ENCODE data around the gene INSYN1. TPM values are rescaled to one million over a fixed set of nuclear protein-coding genes. Genes with fewer than 3 reads are reported as not detected.

Gene INSYN1, protein sequence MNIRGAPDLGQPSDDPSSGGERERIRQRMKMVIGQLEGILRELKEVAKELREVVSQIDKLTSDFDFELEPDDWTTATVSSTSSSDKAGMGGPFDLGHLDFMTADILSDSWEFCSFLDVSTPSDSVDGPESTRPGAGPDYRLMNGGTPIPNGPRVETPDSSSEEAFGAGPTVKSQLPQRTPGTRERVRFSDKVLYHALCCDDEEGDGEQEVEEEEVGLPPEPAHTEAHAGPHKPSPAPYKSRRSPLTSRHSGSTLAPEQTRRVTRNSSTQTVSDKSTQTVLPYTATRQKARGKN
- total RNA-seq: 10 to 100 TPM in 1 of 2 donors, 1 to 10 TPM in 1; 4.8 to 12.7 TPM
- 1 to 10 TPM; 3.4 to 5.6 TPM for polyA plus RNA-seq
- long read RNA-seq, donor 1, partial matches to known transcripts: 0 of 1 reads
- long read RNA-seq, donor 1, other reads (novel, unspliced or antisense): 1 of 1 reads
- long read RNA-seq, donor 2, full-length matches to known transcripts: 6 of 9 reads
- long read RNA-seq, donor 2, partial matches to known transcripts: 1 of 9 reads
- long read RNA-seq, donor 2, other reads (novel, unspliced or antisense): 2 of 9 reads

DNA sequence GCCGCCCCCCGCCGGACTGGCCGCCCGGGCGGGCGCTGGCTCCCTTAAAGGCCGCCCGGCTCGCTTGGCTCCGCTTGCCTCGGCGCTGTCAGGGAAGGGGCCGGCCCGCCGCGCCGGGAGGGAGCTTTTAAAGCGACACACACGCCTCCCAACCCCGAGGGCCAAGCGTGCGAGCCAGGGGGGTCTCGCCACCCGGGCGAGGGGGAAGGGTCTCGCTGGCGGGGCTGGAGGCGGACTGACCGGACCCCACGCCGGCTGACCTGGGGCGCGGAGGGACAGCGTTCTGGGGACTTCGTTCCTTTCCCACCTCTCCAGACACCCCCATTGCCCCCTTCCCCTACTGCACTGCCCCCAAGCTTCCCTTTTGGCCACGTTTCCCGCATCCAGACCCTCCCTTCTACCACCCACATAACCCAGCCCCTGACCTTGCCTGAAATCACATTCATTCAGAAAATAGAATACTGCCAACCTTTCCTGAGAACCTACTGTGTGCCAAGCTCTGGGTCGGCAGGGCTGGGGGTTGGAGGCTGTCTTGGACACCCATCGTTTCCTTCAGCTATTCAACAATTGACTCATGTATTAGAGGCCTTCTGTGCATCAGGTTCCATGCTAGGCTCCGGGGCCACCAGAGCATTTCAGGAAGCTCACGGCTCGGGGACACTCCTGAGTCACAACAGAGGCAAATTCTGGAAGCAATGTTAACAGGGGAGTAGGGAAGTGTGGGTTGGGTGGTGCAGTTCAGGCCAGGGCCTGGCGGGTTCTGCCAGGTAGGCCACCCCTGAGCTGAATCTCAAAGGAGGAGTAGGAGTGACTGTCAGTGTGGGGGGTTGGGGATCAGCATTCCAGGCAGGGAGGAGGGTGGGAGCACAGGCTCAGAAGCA is at the start of gene INSYN1:
TSS of gene INSYN1 (minus strand) at position 102 of the 881 bp plus-strand sequence. CDS start 2,221 bp downstream, outside the sequence.
- Histone ChIP-seq H3K9me3 (ENCODE audit: control insufficient read depth, low read length) (no peaks in the 10 kb centered on the region), H3K4me1 (ENCODE audit: control insufficient read depth in 1 of 2, insufficient read depth in 2 of 2, low read length in 2 of 2) (no peaks in the 10 kb centered on the region), H3K4me3 (ENCODE audit: low read length in 2 of 2) (peak within 1 kb of the TSS; percentile 15 to 76), H3K36me3 (ENCODE audit: control insufficient read depth in 1 of 2, insufficient read depth in 2 of 2, low read length in 1 of 2) (no peaks in the 10 kb centered on the region), H3K27ac (ENCODE audit: low read depth in 1 of 2, low read length in 2 of 2) (no peak within 1 kb of the TSS), H3K27me3 (ENCODE audit: control insufficient read depth in 1 of 2, insufficient read depth in 2 of 2, low read length in 1 of 2) (no peaks in the 10 kb centered on the region)
- peak in 1 of 2 donors; percentile 84 for DNase-seq
- intact Hi-C loops (cut with DNase I): loop anchor here in 1 of 2 donors (5.0 kb wide), 1 partner anchor 49 kb away; no protein-coding TSS in a partner anchor
- peak; percentile 39 for ATAC-seq (ENCODE audit: low FRiP score)
- 9 to 12% methylated on average over 30 to 44 of the region's 44 CpGs for WGBS, 2 donors

DNA sequence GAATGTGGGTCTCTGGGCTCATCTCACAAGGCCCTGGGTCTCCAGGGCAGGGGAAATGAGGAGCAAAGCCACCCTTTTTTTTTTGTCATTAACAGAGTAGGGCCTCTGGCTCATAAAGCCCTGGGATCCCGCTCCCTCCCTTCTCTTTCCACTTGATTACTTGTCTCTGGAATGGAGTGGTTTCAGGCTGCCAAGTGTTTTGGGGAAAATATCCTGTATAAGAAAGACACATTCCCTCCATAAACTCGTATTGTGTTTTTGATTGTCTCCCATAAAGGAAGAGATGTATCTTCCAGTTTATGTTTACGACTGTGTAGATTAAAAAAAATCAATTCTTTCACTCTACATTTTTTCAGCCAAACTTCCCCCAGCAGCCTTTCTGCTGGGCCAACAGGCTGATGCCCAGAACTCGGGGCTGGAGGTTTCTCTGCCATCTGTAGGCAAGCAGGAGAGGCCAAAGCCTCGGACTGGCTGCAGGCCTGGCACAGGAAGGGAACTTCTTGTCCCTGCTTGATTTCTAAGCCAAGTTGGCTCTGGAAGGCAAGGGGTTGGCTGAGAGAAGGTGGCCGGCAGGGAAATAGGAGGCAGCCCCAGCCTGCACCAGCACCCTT is 49.4 kb upstream of the INSYN1 start:
- DNase-seq (peak; percentile 73 to 81), ATAC-seq (ENCODE audit: low FRiP score) (peak; percentile 63)
- 4 to 6% methylated on average over 6 of the region's 6 CpGs for WGBS, 2 donors
- intact Hi-C loops (cut with DNase I): loop anchor here in 1 of 2 donors (5.0 to 10.0 kb wide), 2 partner anchors 50 to 102 kb away; partner anchors contain the start of gene INSYN1
- Histone ChIP-seq H3K4me3 (ENCODE audit: low read length in 2 of 2) (no peak overlapping the region), H3K27ac (ENCODE audit: low read depth in 1 of 2, low read length in 2 of 2) (peak overlapping the region; percentile 71 to 94), H3K27me3 (ENCODE audit: control insufficient read depth in 1 of 2, insufficient read depth in 2 of 2, low read length in 1 of 2) (no peaks in the 10 kb centered on the region), H3K9me3 (ENCODE audit: control insufficient read depth, low read length) (no peaks in the 10 kb centered on the region), H3K36me3 (ENCODE audit: control insufficient read depth in 1 of 2, insufficient read depth in 2 of 2, low read length in 1 of 2) (no peaks in the 10 kb centered on the region), H3K4me1 (ENCODE audit: control insufficient read depth in 1 of 2, insufficient read depth in 2 of 2, low read length in 2 of 2) (peaks cover 0 to 10% of the 10 kb centered on the region in 2 donors)

DNA sequence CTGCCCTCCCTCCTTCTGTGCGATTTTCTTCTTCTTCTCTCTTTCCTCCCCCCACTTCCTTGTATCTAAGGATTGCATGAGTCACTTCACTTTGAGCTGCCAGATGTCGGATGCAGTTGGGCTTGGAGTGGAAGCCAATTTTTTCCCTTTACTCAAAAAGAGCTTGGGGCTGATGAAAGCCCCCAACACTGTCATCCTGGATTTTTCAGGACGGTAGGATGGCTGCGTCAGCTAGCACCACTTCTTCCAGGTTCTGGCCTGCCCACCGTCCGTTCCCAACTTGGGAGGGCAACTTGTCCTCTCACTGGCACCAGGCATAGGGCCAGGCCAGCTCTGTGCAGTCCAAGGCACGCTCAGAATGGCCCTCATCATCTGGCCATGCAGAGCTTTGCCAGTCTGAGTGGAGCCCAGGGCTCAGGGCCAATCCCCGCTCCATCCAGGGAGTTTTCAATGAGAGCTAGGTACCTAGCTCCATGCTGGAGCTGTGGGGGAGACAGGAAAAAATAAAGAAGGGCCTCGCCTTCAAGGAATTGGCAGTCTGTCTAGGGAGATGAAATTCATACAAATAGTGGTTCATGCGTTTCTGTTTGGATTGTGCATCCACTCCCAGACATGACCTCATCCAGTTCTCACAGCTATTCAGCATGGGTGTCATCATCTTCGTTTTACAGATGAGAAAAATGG is 47.7 kb upstream of the INSYN1 start:
- Histone ChIP-seq H3K4me3 (ENCODE audit: low read length in 2 of 2) (no peak overlapping the region), H3K4me1 (ENCODE audit: control insufficient read depth in 1 of 2, insufficient read depth in 2 of 2, low read length in 2 of 2) (peaks cover 0 to 10% of the 10 kb centered on the region in 2 donors), H3K27me3 (ENCODE audit: control insufficient read depth in 1 of 2, insufficient read depth in 2 of 2, low read length in 1 of 2) (no peaks in the 10 kb centered on the region), H3K9me3 (ENCODE audit: control insufficient read depth, low read length) (no peaks in the 10 kb centered on the region), H3K27ac (ENCODE audit: low read depth in 1 of 2, low read length in 2 of 2) (peak overlapping the region; percentile 71 to 94), H3K36me3 (ENCODE audit: control insufficient read depth in 1 of 2, insufficient read depth in 2 of 2, low read length in 1 of 2) (no peaks in the 10 kb centered on the region)
- DNase-seq: peak; percentile 79 to 89
- peak; percentile 71 for ATAC-seq (ENCODE audit: low FRiP score)
- intact Hi-C loops (cut with DNase I): loop anchor here in 1 of 2 donors (5.0 to 10.0 kb wide), 2 partner anchors 49 to 104 kb away; partner anchors contain the start of gene INSYN1
- 2 to 4% methylated on average over 11 of the region's 11 CpGs for WGBS, 2 donors

DNA sequence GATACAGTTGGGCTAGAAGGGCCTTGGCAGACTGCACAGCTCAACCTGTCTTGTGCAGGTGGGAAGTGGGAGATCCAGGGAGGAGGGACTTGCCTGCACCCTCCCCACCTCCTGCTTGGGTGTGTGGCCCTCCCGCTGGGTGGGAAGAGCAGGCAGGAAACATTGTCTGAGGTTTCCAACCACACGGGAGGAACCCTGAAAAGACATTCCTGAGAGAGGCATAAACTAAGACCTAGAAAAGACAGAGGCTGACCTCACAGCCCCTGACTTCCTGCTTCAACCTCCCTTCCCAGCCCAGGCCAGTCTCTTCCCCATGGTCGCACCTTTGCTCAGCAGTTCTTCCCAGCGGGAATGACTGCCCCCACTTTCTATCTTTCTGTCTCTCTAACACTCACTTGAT is 46.3 kb upstream of the INSYN1 start:
- 68 to 81% methylated on average over 4 of the region's 4 CpGs for WGBS, 2 donors
- Histone ChIP-seq H3K27ac (ENCODE audit: low read depth in 1 of 2, low read length in 2 of 2) (no peak overlapping the region), H3K27me3 (ENCODE audit: control insufficient read depth in 1 of 2, insufficient read depth in 2 of 2, low read length in 1 of 2) (no peaks in the 10 kb centered on the region), H3K4me3 (ENCODE audit: low read length in 2 of 2) (no peak overlapping the region), H3K9me3 (ENCODE audit: control insufficient read depth, low read length) (no peaks in the 10 kb centered on the region), H3K36me3 (ENCODE audit: control insufficient read depth in 1 of 2, insufficient read depth in 2 of 2, low read length in 1 of 2) (no peaks in the 10 kb centered on the region), H3K4me1 (ENCODE audit: control insufficient read depth in 1 of 2, insufficient read depth in 2 of 2, low read length in 2 of 2) (peaks cover 0 to 10% of the 10 kb centered on the region in 2 donors)
- DNase-seq: no peak
- no peak for ATAC-seq (ENCODE audit: low FRiP score)
- intact Hi-C loops (cut with DNase I): no loop called here

DNA sequence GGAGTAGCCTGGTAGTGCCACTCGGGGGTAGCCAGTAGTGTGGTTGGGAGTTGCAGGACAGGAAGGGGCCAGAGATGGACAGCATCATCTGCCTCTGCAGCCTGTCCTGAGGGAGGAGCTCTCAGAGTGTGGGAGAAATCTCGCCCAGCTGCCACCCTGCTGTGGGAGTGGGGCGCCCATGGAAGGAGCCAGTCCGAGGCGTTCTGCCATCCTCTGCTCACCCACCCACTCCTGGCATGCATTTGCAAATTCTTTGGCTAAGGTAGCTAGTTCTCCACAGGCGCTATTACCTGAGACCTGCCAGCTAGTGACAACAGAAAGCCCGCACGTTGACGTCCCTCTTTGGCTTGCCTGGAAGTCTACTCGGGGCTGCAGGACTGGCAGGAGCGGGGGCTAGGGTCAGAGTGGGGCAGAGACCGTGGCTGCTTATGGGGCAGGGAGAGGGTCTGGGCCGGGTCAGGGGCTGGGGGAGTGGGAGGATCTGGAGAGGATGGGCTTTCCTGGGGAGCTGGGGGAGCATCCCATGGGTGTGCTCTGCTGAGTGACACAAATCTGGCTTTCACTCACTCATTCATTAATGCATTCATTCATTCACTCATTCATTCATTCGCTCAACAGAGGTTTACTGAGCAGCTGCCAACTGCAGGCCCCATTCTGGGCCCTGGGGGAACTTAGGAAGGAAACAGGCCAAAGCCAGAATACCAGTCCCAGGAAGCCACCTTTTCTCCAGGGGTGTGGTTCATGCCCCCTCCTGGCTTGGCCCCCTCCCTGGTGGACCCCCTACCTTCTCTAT is 44.4 kb upstream of the INSYN1 start:
- ATAC-seq (ENCODE audit: low FRiP score) (no peak), DNase-seq (no peak)
- Histone ChIP-seq H3K27me3 (ENCODE audit: control insufficient read depth in 1 of 2, insufficient read depth in 2 of 2, low read length in 1 of 2) (no peaks in the 10 kb centered on the region), H3K36me3 (ENCODE audit: control insufficient read depth in 1 of 2, insufficient read depth in 2 of 2, low read length in 1 of 2) (no peaks in the 10 kb centered on the region), H3K27ac (ENCODE audit: low read depth in 1 of 2, low read length in 2 of 2) (no peak overlapping the region), H3K9me3 (ENCODE audit: control insufficient read depth, low read length) (no peaks in the 10 kb centered on the region), H3K4me1 (ENCODE audit: control insufficient read depth in 1 of 2, insufficient read depth in 2 of 2, low read length in 2 of 2) (peaks cover 0 to 10% of the 10 kb centered on the region in 2 donors), H3K4me3 (ENCODE audit: low read length in 2 of 2) (no peak overlapping the region)
- 89 to 93% methylated on average over 14 of the region's 14 CpGs for WGBS, 2 donors
- intact Hi-C loops (cut with DNase I): no loop called here

DNA sequence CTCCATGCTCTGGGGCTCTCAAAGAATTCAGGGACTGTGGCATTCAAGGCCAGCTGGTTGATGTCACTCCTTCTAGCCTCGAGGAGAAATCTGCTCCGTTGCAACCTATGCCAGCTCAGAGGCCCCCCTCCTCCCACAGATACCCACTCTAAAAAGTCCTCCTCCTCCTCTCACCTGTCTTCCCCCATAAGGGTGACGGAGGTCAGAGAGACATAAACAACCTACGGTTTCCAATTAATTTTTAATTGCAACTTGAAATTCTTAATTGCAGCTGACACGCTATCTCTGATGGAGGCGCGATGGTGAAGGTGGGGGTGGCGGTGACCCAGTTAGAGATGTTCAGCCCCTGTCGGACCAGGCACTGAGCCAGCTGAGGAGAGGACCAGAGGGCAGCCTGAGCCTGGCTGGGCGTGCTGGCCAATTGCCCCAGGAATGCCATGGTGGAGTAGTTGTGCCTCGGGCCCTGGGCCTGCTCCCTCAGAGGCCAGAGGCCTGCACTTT is 43.2 kb upstream of the INSYN1 start:
- WGBS, 2 donors: 75 to 77% methylated on average over 11 of the region's 11 CpGs
- intact Hi-C loops (cut with DNase I): no loop called here
- DNase-seq (no peak), ATAC-seq (ENCODE audit: low FRiP score) (no peak)
- no peak overlapping the region for H3K27ac ChIP-seq (ENCODE audit: low read depth in 1 of 2, low read length in 2 of 2)
- no peak overlapping the region for H3K4me3 ChIP-seq (ENCODE audit: low read length in 2 of 2)
- no peaks in the 10 kb centered on the region for H3K27me3 ChIP-seq (ENCODE audit: control insufficient read depth in 1 of 2, insufficient read depth in 2 of 2, low read length in 1 of 2)
- H3K9me3 ChIP-seq (ENCODE audit: control insufficient read depth, low read length): no peaks in the 10 kb centered on the region
- H3K4me1 ChIP-seq (ENCODE audit: control insufficient read depth in 1 of 2, insufficient read depth in 2 of 2, low read length in 2 of 2): peaks cover 0 to 3% of the 10 kb centered on the region in 2 donors
- no peaks in the 10 kb centered on the region for H3K36me3 ChIP-seq (ENCODE audit: control insufficient read depth in 1 of 2, insufficient read depth in 2 of 2, low read length in 1 of 2)

DNA sequence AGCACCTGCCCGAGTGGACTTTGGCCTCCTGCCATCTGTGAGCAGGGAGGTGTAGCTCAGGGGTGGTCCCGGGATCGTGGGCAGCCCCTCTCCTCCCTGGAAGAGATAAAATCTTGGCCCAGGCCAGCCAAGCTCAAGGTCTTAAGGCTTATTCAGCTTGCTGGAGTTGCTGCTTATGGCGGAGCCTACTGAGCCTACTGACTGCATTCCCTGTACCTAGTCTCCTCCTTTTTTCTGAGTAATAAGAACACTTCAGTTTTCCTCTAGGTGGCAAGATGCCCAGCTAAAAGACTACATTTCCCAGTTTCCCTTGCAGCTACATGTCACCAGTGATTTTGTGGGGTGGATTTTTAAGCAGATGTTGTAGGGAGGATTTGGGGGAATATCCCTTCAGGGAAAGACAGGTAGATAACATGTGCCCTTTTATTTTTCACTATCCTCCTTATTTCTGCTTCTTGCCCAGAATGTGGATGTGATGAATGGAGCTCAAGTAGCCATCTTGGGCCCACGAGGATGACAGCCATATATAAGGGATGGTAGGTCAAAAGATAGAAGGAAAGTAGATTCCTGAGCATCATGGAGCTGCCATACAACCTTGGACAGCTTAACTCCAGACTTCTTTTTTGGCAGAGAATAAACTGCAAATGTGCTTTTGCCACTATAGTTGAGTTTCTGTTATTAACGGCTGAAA is 41.4 kb upstream of the INSYN1 start:
- intact Hi-C loops (cut with DNase I): no loop called here
- no peak for ATAC-seq (ENCODE audit: low FRiP score)
- H3K27me3 ChIP-seq (ENCODE audit: control insufficient read depth in 1 of 2, insufficient read depth in 2 of 2, low read length in 1 of 2): no peaks in the 10 kb centered on the region
- H3K36me3 ChIP-seq (ENCODE audit: control insufficient read depth in 1 of 2, insufficient read depth in 2 of 2, low read length in 1 of 2): no peaks in the 10 kb centered on the region
- DNase-seq: no peak
- WGBS, 2 donors: 79 to 83% methylated on average over 6 of the region's 6 CpGs
- no peaks in the 10 kb centered on the region for H3K4me1 ChIP-seq (ENCODE audit: control insufficient read depth in 1 of 2, insufficient read depth in 2 of 2, low read length in 2 of 2)
- H3K27ac ChIP-seq (ENCODE audit: low read depth in 1 of 2, low read length in 2 of 2): no peak overlapping the region
- H3K4me3 ChIP-seq (ENCODE audit: low read length in 2 of 2): no peak overlapping the region
- no peaks in the 10 kb centered on the region for H3K9me3 ChIP-seq (ENCODE audit: control insufficient read depth, low read length)
